Stimulated activated CD4-positive, alpha-beta T cell treated with anti-CD3 and anti-CD28 coated beads, Interleukin-2, amount 100 ng/mL, for 4 hours (primary cell): ENCODE data around the gene EPHA3.

ENCODE experiments used
- DNase-seq: peaks from one replicate; pipeline ENCODE4 v3.0.0-alpha.2; 2020; ENCODE audit warnings: low read depth

EPHA3 gene

DNA sequence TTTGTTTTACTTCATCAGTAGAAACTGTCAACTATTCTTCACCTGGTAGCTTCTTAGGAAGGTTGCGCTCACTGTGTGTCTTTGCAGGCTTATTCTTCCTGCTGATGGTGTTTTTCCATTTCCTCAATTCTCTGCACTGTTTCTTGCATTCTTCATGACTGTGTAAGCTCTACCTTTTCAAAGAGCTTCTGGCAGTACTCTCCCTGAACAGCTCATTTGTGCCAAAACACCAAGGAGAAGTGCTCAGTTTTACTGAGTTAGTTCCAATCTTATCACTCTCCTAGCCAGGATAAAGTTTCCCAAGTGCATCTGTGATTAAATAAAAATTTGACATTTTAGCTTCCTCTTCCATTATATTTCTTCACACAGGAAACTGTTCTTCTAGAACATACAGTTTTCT lies 339.8 kb downstream of the EPHA3 start:
- no peak for DNase-seq

DNA sequence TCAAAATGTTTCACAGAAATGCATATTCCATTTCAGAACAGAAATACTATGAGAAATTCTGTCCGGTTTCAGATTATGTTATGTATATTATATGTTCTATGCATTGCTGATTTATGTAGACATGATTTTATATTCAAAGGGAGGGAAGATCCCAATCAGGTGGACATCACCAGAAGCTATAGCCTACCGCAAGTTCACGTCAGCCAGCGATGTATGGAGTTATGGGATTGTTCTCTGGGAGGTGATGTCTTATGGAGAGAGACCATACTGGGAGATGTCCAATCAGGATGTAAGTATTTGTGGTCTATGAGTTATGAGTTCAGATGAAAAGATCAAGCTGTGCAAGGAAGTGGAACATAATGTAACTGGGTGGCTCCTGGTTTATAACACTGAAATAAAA lies 341.7 kb downstream of the EPHA3 start:
- no peak for DNase-seq

DNA sequence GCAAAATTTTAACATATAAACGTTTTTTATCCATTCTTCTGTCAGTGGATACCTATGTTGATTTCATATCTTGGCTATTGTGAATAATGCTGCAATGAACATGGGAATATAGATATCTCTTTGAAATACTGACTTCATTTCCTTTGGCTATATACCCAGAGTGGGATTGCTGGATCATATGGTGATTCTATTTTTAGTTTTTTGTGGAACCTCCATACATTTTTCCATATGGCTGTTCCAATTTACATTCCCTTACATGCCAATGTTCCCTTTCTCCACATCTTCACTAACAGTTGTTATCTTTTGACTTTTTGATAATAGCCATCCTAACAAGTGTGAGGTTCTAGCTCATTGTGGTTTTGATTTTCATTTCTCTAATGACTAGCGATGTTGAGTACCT lies 344.6 kb downstream of the EPHA3 start:
- no peak for DNase-seq

DNA sequence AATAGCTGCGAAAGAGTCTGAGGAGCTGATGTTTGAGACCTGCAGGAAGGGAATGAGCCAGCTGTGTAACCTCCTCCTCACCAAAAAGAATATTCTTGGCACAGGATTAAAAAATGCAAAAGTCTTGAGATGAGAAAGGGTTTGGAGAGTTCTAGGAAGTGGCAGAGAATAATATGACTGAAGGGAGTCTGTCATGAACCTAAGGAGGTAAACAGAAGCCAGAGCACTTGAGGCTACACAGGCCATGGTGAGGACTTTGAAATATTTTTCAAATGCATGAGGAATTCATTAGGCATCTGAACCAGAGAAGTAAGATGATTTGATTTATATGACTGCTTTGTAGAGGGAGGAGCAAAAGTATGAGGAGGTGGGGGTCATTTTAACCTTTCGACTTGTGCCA lies 347.8 kb downstream of the EPHA3 start:
- no peak for DNase-seq

DNA sequence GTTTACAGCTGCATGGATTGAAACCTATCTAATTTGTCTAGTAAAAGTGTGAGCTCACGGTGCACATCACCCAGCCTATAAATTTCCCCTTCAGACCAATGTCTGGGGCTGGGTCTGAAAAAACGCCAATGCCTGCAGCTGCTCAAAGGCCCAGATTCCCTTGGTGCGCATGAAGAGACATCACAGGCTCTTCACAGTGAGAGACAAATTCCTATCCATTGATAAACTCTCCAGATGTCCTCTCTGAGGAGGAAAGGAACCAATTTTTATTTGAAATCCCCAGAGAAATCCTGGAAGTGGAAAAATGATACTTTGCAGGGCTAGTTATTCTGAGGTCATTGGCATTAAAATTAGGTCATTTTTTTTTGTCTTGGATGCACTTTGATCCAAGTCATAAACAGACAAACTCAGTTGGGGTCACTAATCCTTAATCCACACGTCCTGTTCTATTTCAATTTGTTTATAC lies 360.5 kb downstream of the EPHA3 start:
- DNase-seq: no peak

DNA sequence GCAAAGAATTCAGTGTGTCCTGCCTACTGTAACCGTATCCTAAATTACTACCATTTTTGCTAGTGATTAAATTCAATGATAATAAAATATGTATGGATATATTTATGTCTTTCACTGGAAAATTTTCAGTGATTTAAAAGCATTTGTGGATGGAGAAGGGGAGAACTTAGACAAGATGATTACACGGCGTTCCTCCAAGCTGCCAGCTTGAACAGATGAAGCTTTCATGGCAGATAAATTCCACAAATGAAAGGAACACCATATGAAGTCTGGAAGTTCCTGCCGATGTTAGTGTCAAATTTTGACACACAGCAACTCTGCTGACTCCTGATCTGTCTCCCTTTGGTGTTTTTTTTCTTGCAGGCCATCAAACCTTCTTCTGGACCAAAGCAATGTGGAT lies 364.7 kb downstream of the EPHA3 start:
- no peak for DNase-seq

DNA sequence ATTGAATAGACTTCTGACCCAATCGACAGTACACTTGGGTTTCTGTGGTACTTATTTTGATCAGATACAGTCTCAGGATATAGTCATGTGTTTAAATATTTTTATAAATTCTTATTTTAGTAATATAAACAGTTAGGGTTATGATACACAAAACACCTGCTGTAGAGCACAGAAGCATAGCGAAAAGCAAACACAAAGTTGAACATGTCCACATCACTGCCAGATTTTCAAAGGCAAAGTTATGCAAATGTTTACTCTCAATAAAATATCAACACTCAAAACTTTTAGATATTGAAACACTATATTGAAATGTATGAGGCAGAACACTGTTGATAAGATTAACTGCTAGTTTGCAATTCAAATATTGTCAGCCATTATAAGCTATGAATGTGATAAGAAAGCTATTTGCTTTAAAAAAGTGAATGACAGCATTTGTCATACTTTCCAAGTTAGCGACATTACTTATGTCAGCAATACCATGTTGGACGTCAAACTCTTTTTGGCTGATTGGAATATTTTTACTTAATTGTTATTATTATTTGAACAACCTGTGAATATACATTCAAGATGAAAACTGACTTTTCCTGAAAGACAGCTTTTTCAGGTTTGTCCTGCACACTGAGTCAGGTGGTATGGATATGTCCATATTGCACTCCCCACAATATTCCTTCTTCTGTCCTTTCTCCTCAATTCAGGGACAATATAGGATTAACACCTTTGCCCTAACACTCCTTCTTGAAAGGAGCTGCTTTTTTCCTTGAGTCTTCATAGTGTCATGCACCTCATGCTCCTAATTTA lies 367.1 kb downstream of the EPHA3 start:
- no peak for DNase-seq

DNA sequence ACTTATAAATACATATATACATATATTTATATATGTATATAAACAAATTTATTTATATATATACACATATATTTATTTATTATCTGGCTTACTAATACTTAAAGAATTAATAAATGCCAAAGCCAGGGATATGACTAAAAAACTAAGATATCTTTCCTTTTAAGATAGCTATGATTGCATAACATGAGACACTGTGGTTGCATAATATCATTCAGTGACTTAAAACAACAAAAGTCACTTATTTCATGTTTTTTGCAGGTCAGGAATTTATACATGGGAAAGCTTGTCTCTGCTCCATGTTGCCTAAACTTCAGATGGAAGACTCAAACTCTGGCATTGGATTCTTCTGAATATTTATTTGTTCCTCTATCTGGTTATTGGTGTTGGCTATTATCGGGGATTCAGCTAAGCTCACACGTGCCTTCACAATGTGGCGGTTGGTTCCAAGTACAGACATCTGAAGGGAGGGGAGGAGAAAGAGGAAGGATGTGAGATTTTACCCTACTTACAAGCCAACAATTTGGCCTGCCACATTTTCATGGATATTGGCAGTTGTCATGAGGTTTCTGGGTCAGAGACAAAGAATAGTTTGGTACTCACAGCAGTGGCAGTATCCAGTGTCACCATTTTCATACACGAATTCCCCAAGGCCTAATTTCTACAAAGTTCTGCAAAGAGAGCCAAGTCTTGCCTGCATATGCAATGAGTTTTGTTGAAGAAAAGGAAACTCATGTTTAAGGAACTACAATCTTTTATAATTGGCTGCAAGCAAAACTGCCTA lies 381.6 kb downstream of the EPHA3 start:
- no peak for DNase-seq

DNA sequence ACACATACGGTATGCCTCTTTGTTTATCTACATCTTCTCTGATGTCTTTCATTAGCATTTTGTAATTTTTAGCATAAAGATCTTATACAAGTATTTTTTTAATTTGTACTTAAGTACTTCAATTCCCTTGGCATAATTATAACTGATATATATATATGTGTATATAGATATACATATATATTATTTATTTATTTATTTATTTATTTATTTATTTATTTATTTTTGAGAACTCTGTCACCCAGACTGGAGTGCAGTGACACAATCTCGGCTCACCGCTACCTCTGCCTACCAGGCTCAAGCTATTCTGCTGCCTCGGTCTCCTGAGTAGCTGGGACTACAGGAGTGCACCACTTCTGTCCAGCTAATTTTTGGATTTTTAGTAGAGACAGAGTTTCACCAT lies 382.7 kb downstream of the EPHA3 start:
- DNase-seq: no peak

DNA sequence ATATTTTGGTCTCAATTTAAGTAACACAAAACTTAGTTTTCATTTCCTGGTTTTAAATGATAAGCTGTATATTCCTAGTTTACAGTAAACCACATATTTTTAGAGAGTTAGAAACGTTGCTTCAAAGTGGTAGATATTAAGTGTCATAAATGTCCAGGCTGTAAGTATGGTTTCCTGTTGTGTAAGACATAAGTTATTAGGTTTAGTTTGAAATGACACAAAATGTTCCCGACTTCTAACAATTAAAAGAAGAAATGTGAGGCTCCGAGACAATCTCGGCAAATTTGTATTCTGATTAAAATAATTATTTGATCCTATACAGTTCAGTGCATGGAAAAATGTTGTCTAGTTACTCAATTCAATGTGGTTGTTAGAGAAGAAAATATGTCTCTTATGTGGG lies 387.3 kb downstream of the EPHA3 start:
- no peak for DNase-seq

DNA sequence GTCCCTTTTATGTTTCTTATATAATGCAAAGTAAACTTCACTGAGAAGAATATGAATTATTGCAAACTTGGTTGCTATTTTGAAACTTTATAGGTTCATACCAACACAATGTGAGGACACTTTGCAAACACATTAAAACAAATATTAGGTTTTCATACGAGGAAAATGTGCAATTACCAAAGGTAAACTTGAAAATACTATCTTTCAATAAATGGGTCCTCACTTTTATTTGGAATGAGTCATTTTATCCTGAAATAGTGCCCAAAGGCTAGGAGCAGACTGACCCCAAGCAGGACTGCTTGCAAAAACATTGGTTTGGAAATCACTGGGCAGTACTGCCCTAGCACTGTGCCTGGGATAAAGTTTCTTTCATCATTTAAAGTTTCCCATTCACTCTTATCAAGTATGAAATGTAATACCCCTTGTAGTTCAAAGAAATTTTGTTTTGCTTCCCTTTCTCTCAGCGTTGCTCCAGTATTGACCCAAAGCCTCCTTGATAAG lies 396.5 kb downstream of the EPHA3 start:
- no peak for DNase-seq

DNA sequence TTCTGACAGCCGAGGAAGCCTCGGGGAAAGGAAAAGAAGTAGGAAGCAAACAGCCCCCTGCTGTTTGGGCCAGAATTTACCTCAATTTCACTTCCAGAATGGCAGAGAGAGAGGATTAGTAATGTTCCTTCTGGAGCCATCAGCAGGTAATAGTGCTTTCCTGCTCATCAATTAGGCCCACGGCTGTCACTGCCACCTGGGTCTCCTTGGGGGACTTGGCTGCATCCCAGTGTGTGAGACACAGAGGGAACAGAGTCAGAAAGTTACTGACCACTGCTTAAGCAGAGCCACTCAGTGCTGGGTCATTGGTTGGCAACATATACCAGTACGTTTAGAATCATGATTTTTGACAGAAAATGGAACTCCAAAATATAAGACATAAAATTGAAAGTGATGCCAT lies 397.0 kb downstream of the EPHA3 start:
- no peak for DNase-seq

DNA sequence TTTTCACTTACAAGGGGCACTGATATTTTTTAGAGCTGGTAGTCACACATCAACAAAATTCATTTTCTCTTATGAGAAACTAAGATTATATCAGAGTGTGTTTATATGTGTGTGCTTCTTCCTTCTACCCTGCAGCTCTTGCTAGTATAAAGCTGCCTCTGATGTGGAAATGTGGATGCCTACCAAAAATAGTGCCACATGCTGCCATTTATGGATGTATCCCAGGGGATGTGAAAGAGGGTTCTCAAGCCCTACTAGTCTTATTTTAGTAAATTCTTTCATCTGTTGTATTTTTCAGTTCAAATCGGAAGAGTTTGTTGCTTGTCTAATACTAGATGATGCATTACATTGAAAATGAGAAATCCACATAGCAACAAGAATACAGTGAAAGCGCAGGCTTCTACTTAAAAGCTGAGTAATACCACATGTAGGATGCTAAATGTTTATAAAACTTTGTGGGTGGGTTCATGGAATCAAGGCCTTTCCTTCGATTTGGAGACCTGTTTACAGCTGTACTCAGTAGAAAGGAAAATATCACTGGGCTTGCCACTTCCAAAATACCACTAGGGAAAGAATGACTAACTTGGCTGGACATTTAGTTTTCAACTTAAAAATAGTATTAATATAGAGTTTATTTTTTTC lies 399.2 kb downstream of the EPHA3 start:
- no peak for DNase-seq

DNA sequence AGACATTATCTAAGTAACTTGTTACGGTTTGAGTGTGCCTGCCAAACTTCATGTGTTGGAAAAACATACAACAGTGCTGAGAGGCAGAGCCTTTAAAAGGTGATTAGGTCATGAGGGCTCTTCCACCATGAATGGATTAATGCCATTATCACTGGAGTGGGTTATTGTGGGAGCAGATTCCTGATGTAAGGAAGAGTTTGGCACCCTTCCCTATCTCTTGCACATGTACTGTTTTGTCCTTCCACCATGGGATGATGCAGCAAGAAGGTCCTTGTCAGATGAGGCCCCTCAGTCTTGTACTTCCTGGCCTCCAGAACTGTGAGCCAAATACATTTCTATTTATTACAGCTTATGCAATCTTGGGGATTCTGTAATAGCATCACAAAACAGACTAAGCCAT lies 413.9 kb downstream of the EPHA3 start:
- DNase-seq: no peak

DNA sequence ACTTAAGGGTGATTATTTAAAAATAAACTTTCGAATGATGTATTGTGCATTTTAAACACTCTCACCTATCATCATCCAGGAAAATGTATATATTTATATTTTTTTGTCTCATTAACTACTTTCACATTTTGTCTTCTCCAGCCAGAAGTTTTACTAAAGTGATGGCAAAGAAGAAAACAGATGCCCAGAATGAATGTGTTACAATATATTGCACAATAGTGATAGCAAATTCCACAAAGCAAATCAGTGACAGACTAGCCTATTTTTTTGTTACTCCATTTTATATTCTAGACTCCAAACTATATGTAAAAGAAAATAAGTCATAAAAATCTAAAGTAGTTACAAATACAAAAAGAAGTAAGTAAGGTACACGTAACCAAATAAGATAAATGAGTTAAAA lies 414.7 kb downstream of the EPHA3 start:
- DNase-seq: no peak

DNA sequence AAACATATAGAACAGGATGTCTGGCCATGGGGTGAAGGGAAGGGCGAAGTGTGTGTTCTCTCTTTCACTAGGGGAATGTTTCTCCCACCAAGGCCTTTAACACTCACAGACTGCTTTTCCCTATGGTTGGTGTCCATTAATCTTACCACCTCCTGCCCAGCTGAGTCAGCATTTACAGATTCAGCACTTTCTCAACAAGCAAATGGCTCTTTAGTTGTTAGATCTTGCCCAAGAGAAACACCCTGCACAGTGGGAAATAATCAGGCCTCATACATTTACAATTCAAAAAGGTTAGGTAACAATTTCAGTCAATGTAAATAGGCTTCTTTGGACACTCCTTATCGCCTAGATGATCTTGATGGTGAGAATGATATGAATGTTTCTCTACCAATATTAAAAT lies 418.2 kb downstream of the EPHA3 start:
- DNase-seq: no peak

DNA sequence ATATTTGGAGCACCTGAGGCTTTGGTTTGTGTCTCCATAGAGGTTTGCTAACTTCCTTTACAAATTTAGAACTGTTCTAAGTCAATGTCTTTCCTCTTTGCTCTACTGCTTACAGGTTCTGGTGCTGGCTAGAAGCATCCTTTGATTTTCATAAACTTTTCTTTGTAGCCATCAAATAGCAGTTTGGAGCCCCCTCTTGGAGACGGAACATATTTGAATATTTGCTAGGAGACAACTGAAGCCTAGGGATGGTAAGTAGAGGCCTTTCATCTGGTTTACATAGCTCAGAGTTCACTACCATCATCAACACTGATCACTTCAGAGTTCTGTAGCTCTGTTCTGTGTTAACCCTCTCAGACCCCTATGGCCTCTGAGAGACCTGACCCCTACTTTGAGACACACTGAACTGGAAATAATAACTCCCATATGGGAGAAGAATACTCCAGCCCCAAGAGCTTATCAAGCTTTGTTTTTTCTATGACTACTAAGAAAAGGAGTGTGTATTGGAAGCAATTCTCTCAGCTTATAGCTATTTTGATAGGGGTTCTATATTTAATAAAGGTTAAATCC lies 420.4 kb downstream of the EPHA3 start:
- no peak for DNase-seq
